ENCODE results near the gene MMS19.
A peak's percentile ranks its signal among the peaks of the same experiment; 100 is the strongest.
"Not testable (repeated sequence)": the region's sequence is repeated elsewhere in the genome, so short reads cannot be mapped to it uniquely, and the experiment has no call there.

MMS19 gene

DNA sequence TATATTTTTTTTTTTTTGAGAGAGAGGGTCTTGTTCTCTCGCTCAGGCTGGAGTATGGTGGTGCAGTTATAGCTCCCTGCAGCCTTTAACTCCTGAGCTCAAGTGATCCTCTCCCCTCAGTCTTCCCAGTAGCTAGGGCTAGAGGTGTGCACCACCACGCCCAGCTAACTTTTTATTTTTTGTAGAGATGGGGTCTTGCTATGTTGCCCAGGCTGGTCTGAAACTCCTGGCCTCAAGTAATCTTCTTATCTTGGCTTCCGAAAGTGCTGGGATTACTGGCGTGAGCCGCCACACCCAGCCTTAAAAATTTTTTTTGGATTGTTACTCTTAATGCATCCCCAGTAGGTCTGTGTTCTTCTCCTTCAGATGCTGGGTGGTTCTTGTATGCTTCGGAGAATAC, 4.7 kb upstream of the MMS19 start:
- DNase-seq = no peak

- no peak for DNase-seq
Observed at GRCh38 chr10:97500297-97500575, 2.0 kb upstream of the MMS19 start.

DNA sequence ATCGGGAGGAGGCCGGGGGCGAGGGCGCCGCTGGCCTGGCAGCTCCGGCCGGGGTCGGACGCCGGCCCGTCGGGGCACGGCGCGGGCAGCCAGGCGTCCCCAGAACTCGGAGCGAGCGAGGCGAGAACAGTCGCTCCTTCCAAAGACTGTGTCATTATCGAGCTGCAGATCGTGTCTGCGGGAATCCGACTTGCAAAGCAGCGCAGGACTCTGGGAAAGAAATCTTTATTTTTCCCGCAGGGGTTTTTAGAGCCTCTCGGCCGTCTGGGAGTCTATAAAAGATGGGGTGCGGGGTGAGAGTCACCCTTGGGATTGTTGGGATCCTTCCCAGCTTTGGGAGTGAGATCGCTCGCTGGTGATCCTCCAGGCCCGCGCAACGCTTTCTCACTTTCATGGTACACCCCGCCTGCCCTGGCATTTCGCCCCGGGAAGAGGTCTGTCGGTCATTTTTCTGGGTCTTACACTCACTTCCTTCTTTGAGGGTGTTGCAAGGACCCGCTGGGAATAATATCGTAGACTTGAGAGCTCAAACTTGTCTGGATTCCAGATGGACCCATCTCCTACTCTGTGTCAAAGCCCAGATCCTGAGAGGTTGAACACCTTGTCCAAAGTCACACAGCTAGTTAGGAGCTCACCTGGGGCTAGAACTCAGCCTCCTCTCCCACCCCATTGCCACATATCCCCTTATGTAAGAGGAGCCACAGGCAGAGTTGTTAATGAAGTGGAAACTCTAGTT, 1.5 kb upstream of the MMS19 start:
- no peak for DNase-seq

DNA sequence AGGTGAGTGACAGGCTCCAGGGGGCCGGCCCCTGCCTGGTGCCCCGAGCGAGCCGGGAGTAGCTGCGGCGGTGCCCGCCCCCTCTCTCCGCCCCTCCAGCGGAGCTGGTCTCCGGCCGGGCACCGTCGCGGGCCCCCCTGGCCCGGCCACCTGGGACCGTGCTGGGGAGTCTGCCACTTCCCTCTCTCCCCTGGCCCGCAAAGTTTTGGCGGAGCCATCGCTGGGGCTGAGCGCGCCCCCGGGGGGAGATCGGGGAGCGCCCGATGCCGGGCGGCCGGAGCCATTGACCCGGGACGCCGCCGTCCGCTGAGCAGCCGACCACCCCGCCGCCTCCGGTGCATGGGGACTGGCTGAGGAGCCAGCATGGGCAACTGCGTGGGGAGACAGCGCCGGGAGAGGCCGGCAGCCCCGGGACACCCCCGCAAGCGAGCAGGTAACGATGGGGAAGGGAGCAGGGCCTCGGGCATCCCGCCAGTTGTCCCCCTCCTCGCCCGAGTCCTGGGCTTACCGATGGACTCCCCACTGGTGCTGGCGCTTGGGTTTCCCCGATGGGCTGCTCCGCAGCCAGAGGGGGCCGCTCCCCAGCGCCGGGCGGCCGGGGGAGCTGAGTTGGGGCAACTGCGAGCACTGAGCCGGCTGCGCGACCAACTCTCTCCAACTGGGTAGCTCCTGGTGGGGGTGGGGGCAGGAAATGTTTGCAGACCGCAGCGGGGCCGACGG, 779 bp upstream of the MMS19 start, which contains the start of gene UBTD1:
Gene UBTD1 (plus strand): TSS at position 84 of the 720 bp plus-strand sequence. CDS start 280 bp downstream, at position 364.
- no peak for DNase-seq

DNA sequence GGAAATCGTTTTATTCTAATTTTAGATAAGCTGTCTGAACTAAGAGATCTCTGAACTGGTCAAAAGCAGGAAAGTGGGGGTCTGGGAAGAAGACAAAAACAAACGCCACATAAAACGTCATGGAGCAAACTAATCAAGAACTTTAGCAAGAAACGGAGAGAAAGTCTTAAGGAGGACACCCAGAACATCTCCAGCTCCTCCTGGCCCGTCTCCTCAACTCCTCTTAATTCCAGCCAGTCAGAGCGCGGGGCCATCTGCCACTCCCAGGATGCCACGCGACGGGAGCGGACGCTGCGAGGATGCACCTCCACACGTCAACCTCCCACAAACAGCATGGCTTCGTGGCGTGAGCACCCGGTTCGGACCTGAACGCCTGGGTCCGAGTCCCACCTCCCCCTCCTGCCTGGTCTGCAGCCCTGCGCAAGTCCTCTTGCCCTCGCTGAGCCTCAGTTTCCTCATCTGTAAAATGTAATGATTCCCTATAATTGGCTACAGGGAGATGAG, 598 bp downstream of the MMS19 start:
- peak; percentile 24 for DNase-seq

DNA sequence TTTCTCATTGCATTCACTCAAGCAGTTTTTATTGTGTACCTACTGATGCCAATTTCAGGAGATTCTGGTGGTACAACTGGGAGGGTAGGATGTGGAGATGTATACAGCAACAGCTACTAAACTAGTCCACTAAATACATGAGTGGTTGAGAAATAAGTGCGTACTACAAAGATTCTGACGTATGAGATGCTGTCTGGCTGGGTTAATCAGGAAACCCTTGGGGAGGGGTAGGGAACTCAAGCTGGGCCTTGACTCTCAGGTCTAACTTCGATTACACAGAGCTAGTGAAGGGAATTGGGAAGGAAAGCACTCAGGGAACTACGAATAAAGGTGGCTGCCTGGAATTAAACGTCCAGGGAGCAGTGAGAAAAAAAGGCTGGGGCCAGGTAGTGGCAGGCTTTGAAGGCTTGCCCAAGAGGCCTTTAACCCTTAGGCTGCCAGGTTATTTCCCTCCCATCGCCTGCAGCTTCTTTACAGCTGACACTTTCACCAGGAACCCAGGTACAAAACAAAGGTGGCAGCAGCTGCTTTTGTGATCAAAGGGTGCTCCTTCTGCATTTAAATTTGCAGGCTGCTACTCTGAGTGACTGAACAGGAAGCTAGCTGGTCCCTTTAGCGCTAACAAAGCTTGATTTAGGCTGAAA, 3.2 kb downstream of the MMS19 start:
- DNase-seq = no peak

DNA sequence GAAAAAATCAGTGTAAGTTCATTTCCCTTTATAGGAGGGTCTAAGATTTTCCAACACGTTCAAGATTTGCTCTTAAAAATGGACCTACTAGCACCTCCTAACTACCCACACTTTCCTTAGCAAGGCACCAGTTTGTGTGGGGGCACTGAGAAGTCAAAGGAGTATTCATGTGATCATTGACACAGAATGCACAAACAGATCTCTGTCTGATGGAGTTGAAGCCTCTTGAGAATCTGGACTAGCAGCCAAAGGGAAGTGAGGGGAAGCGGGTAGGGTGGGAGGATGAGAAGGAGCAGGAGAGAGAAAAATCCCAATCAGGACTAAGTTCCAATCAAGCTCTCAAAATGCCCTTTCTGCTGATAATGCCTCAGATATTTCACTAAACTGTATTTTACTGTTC, 4.1 kb downstream of the MMS19 start:
- no peak for DNase-seq

DNA sequence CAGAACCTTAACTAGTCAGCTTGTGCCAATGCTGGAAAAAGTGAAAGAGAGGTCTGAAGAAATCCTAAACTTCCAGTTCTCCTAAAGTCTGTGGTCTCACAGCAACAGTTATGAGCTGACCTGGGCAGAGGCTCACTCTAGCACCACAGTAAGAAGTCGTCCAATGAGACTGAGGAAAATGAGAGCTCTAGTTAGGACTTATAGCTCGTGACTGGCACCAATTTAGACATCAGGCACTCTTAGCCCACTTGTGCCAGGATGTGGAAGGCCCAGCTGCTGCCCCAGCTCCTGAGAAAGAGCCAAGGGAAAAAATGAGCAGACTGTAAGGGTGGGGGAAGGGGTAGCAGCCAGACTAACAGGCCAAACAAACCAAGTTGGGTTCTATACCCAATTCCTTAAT, 7.6 kb downstream of the MMS19 start:
- no peak for DNase-seq

GRCh38 chr10:97485647-97486281, 12.5 kb downstream of the MMS19 start:
- no peak for DNase-seq

DNA sequence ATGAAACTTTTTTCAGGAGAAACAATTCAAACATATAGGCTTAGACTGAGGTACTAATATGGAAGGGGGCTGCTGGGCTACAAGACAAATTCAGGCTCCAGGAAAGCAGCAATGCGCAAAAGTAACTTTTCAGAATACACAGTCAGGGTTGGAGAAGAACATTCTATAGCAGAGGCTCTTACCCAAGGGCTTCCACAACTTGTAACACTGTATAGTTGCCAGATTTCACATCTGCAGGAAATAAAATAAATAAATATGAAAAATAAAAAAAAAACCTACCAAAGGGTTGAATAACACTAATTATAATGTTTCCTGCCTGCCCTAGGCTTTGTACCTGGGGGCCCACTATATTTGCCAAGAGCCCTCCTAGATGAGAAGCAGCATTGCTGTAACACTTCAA, 14.3 kb downstream of the MMS19 start:
- no peak for DNase-seq

DNA sequence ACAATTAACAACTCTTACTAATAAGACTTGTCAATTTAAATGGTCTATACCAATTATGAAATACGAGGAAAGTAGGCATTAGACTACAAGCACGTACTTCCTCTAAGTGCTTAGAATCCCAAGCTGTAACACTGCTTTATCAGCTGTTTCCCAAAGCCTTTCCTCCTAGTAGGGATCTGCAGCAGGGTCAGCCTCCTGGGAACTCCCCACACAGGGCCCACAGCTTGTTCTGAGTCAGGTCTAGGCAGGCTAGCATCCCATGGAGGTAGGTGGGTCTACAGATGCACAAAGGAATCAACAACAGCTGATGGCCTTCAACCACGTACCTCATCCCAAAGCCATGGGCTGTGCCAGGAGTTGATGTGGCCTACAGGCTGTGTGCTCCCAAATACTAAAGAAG, 14.7 kb downstream of the MMS19 start:
- no peak for DNase-seq

DNA sequence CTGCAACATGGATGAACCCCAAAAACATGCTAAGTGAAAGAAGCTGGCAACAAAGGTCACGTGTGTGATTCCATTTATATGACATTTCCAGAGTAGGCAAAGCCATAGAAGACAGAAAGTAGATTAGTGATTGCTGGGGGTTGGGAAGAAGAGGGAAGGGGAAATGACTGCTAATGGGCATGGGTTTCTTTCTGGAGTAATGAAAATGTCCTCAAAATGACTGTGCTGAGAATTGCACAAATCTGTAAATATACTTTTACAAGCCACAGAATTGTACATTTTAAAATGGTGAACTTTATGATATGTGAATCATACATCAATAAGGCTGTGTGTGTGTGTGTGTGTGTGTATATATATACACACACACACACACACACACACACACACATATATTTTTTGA, 15.8 kb downstream of the MMS19 start:
- no peak for DNase-seq

- DNase-seq = no peak
Observed at GRCh38 chr10:97481071-97481470, 17.2 kb downstream of the MMS19 start.

GRCh38 chr10:97479939-97480338, 18.3 kb downstream of the MMS19 start:
- DNase-seq = no peak

DNA sequence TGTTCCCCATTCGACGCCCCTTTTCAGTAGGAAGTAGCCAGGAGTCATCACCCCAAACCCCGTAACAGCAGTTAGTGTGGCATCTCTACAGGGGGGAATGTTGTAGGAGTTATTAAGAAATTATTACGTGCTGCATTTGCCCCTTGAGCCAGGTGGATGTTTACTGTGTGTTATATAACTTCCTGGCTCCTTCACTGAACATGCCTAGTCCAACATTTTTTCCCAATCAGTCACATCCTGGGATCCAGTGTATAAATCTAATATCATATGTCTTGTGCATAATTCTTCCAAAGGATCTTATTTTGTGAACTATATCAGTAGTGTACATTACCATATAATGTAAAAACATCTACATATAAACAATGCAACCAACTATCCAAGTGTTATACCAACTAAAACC, 18.8 kb downstream of the MMS19 start:
- not testable (repeated sequence) for DNase-seq

DNA sequence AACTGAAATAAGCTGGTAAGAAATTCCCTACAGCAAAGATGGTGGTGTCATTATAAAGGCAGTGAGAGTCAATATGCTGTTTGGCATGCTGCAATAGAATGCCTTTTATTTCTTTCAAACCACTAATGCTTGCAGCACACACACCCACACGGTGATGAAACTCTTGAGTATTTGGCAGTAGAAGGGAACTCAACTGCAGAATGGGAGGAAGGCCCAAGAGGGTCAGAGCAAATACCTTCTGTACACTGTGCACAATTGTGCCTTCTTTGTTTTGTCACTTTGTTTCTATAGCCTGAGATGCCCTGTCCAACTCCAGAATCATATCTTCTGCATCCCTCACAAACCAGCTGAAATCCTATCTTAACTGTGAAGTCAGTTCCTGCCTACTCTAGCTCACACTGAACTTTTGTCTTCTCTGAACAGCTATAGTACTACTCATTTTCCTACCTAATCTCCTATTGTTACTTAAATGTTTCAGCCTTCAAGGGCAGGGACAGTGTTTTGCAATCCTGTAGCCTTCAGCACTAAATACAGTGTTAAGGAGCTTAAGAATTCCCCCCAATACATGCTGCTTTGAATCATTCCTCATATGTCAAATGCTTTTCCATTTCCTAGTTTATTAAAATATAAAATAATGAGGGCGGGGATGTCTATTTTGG, 22.2 kb downstream of the MMS19 start:
- DNase-seq = no peak

DNA sequence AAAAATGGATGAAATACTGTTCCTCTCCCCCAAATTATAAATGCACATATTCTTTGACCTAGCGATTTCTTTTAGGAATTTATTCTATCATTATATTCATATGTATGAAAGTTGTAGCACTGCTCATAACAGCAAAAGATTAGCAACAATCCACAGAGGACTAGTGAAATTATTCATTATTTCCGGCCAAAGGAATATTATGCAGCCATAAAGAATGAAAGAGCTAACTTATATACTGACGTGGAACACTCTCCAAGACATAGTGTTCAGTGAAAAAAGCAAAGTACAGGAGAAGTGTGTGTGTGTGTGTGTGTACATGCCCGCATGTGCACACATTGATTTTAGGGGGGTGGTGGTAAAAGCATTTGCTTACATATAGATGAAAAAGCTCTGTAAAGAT, 23.3 kb downstream of the MMS19 start:
- DNase-seq = no peak

- not testable (repeated sequence) for DNase-seq
Observed at GRCh38 chr10:97468781-97469180, 29.4 kb downstream of the MMS19 start.

DNA sequence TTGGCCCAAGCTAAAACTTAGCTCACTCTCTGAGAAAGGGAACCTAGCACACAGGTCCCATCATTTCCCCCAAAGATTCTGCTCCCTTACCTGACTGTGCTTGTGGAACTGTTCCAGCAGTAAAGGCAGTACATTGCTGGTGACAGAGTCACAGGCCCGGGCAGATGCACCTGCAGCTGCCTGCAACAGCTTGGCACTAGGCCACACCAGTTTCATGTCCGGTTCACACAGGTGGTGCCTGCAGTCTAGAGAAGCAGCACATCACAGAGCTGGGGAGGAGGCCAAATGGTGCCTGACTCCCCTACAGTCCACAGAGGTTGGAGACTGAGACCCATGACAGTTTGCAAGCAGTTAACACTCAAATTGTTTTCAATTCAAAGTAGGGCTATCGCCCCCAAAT, 30.1 kb downstream of the MMS19 start:
- DNase-seq = no peak

- DNase-seq = no peak
Observed at GRCh38 chr10:97466755-97467154, 31.5 kb downstream of the MMS19 start.

DNA sequence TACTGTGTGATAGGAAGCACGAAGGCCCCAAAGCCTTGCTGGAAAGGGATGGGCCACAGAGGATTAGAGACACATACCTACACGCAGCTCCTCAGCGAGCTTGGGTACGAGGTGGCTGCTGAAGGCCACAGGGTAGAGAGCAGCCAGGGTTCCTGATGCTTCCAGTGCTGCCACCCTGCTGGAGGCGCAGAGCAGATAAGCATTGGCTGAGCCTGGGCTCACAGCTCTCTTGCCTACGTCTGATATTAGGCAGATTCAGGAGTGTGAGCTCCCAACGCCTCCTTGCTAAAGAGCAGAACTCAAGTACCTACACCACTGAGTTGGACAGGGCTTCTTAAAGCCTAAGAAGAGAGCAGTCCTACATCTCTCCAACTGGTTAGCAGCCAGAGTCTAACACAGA, 32.2 kb downstream of the MMS19 start:
- DNase-seq = no peak

DNA sequence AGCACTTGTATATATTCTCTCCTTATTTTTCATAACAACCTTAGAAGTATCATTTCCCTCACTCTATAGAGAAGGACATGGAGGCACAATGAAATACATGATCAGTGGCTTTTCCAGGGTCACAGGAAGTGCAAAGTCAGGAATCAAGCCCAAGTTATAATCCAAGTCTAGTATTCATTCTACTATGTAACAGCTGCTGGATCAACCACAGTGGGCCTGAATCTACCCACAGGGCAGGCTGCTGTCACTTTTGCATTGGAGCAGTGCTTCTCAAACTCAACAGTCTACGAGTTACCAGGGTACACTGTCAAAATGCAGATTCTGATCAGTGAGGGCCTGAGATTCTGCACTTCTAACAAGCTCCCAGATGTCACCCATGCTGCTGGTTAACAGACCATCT, 34.0 kb downstream of the MMS19 start:
- DNase-seq = no peak
